Measurements from ENCODE around the gene PARP9.

DNA sequence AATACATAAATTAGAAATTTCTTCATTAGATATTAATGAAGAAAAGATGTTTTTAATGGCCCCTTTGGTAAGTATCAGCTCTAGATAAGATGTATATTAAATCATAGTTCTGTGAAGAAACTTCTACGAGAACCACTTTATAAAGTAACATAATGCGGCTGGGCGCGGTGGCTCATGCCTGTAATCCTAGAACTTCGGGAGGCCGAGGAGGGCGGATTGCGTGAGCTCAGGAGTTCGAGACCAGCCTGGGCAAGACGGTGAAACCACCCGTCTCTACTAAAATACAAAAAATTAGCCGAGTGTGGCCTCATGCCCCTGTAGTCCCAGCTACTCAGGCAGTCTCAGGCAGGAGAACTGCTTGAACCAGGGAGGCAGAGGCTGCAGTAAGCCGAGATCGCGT is 51.8 kb downstream of the PARP9 start:
- no peak for TF ChIP-seq EZH2phosphoT487 (IDR thresholded peaks at IDR 0.05; ENCODE audit: borderline replicate concordance, low read length)
- TF ChIP-seq, protein P1, sequence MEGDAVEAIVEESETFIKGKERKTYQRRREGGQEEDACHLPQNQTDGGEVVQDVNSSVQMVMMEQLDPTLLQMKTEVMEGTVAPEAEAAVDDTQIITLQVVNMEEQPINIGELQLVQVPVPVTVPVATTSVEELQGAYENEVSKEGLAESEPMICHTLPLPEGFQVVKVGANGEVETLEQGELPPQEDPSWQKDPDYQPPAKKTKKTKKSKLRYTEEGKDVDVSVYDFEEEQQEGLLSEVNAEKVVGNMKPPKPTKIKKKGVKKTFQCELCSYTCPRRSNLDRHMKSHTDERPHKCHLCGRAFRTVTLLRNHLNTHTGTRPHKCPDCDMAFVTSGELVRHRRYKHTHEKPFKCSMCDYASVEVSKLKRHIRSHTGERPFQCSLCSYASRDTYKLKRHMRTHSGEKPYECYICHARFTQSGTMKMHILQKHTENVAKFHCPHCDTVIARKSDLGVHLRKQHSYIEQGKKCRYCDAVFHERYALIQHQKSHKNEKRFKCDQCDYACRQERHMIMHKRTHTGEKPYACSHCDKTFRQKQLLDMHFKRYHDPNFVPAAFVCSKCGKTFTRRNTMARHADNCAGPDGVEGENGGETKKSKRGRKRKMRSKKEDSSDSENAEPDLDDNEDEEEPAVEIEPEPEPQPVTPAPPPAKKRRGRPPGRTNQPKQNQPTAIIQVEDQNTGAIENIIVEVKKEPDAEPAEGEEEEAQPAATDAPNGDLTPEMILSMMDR (conservative IDR thresholded peaks at IDR 0.05; ENCODE audit: low read depth, low read length), result no peak

All from PC-3 (cell line).